Nephron progenitor cell (in vitro differentiated cells): Measurements from ENCODE around the gene PRR33.

Experiments
- DNase-seq: peaks from one replicate; pipeline ENCODE4 v3.0.0; 2021
- H3K27ac Mint-ChIP-seq: 2 replicates; pipeline ENCODE4 v1.8.0; 2021; ENCODE audit warnings: mild to moderate bottlenecking, moderate library complexity, mixed read lengths
- H3K27me3 Mint-ChIP-seq: 2 replicates; pipeline ENCODE4 v1.8.0; 2021; ENCODE audit warnings: mild to moderate bottlenecking, low read depth, mixed read lengths; ENCODE audit not compliant: poor library complexity
- H3K36me3 Mint-ChIP-seq: 2 replicates; pipeline ENCODE4 v1.8.0; 2021; ENCODE audit warnings: low read depth, mixed read lengths
- H3K4me1 Mint-ChIP-seq: 2 replicates; pipeline ENCODE4 v1.8.0; 2021; ENCODE audit warnings: mixed read lengths
- H3K4me3 Mint-ChIP-seq: 2 replicates; pipeline ENCODE4 v1.8.0; 2021; ENCODE audit warnings: mild to moderate bottlenecking, moderate library complexity, mixed read lengths
- H3K9me3 Mint-ChIP-seq: 2 replicates; pipeline ENCODE4 v1.8.0; 2021; ENCODE audit warnings: mild to moderate bottlenecking, moderate library complexity, mixed read lengths
- TF ChIP-seq, protein P1 (sequence below): fragments of 200-600 bp; sonication (generic); IDR thresholded peaks from 2 replicates; pipeline ENCODE4 v1.5.0; 2021; ENCODE audit warnings: antibody characterized with exemption

The PRR33 gene

GRCh38 chr11:1920909-1921573 is 29.3 kb upstream of the PRR33 start:
- TF ChIP-seq, protein P1, sequence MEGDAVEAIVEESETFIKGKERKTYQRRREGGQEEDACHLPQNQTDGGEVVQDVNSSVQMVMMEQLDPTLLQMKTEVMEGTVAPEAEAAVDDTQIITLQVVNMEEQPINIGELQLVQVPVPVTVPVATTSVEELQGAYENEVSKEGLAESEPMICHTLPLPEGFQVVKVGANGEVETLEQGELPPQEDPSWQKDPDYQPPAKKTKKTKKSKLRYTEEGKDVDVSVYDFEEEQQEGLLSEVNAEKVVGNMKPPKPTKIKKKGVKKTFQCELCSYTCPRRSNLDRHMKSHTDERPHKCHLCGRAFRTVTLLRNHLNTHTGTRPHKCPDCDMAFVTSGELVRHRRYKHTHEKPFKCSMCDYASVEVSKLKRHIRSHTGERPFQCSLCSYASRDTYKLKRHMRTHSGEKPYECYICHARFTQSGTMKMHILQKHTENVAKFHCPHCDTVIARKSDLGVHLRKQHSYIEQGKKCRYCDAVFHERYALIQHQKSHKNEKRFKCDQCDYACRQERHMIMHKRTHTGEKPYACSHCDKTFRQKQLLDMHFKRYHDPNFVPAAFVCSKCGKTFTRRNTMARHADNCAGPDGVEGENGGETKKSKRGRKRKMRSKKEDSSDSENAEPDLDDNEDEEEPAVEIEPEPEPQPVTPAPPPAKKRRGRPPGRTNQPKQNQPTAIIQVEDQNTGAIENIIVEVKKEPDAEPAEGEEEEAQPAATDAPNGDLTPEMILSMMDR, result no peak

GRCh38 chr11:1920128-1920908 is 28.6 kb upstream of the PRR33 start:
- H3K4me3 Mint-ChIP-seq, result no peak overlapping the region
- H3K4me1 Mint-ChIP-seq, result peaks cover 33% of the 10 kb centered on the region
- H3K27ac Mint-ChIP-seq, result no peak overlapping the region
- no peaks in the 10 kb centered on the region for H3K36me3 Mint-ChIP-seq
- no peak for DNase-seq
- H3K27me3 Mint-ChIP-seq, result peaks cover 7% of the 10 kb centered on the region
- TF ChIP-seq, protein P1, result no peak
- no peaks in the 10 kb centered on the region for H3K9me3 Mint-ChIP-seq

More at GRCh38 chr11:1920909-1921573, 29.3 kb upstream of the PRR33 start:
- H3K36me3 Mint-ChIP-seq, result no peaks in the 10 kb centered on the region
- no peak for DNase-seq
- H3K27me3 Mint-ChIP-seq, result peaks cover 7% of the 10 kb centered on the region
- H3K27ac Mint-ChIP-seq, result no peak overlapping the region
- no peak overlapping the region for H3K4me3 Mint-ChIP-seq
- H3K9me3 Mint-ChIP-seq, result no peaks in the 10 kb centered on the region
- H3K4me1 Mint-ChIP-seq, result peaks cover 29% of the 10 kb centered on the region

- H3K4me3 Mint-ChIP-seq, result no peak within 1 kb of the TSS
- H3K27me3 Mint-ChIP-seq, result peaks cover 7% of the 10 kb centered on the region
- H3K36me3 Mint-ChIP-seq, result no peaks in the 10 kb centered on the region
- H3K27ac Mint-ChIP-seq, result no peak within 1 kb of the TSS
- H3K4me1 Mint-ChIP-seq, result peaks cover 41% of the 10 kb centered on the region
- TF ChIP-seq, protein P1, result no peak
- DNase-seq, result no peak
- H3K9me3 Mint-ChIP-seq, result no peaks in the 10 kb centered on the region
Measured at GRCh38 chr11:1919391-1920127, 27.9 kb upstream of the PRR33 start, which contains the start of gene TNNT3. TNNT3 (plus strand) TSS chr11:1919703; CDS start chr11:1922875, 3,172 bp downstream.

DNA sequence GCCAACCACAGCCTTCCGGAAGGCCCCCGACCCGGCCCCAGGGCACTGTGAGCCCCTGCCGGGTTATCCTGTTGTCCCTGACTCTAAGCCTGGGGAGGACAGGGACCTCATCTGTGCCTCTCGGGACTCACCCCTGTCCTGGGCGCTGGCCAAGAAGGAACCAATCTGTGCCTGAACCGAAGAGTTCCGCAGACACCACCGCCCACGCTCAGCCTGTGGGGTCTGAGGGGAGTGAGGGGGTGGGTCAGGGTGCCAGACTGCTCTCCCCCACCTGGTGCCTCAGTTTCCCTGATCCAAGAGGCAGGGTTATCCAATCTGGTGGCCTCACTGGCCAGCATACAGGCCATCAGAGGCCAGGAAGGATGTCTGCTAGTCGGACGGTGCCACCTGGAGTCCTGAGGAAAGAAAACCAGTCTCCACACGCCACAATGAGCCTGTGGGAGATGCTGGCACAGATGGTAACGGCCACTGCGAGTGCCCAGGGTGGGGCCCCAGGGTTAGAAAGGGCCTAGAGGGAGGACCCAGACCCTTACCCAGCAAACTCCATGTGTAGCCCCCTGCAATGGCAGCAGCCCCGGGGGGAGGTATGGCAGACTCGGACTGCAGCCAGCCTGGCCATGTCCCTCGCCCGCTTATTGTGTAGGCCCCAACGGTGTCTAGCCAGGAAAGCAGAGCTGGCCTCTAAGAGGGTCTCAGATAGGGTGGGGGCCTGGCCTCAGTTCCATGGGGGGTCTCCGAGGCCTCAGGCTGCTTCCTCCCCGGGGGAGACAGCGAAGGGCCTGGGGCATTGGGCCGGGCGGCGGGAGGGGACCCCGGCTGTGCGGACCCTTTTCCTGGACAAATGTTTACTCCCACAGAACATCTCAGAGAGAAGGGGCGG is 27.0 kb upstream of the PRR33 start:
- H3K4me1 Mint-ChIP-seq, result peaks cover 43% of the 10 kb centered on the region
- no peak for DNase-seq
- TF ChIP-seq, protein P1, result no peak
- peaks cover 6% of the 10 kb centered on the region for H3K27me3 Mint-ChIP-seq
- H3K27ac Mint-ChIP-seq, result no peak overlapping the region
- no peaks in the 10 kb centered on the region for H3K36me3 Mint-ChIP-seq
- no peak overlapping the region for H3K4me3 Mint-ChIP-seq
- H3K9me3 Mint-ChIP-seq, result no peaks in the 10 kb centered on the region
